GM12864 (cell line): ENCODE data around the gene CD200R1L.
"Not testable (repeated sequence)": the region's sequence is repeated elsewhere in the genome, so short reads cannot be mapped to it uniquely, and the experiment has no call there.

Experiments used
- DNase-seq: peaks from one replicate; pipeline ENCODE4 v3.0.0-alpha.2; 2011; ENCODE audit warnings: low read depth
- H3K4me3 ChIP-seq: 2 replicates; pipeline ENCODE4 v1.5.1; 2011; ENCODE audit warnings: mild to moderate bottlenecking, low read depth, low read length, control low read depth
- TF ChIP-seq, protein P1 (sequence below): IDR thresholded peaks from 2 replicates; pipeline ENCODE4 v1.5.1; 2011; ENCODE audit warnings: low read depth, mild to moderate bottlenecking, moderate library complexity, low read length, control low read depth, inconsistent platforms; ENCODE audit errors: missing control alignments

CD200R1L gene

DNA sequence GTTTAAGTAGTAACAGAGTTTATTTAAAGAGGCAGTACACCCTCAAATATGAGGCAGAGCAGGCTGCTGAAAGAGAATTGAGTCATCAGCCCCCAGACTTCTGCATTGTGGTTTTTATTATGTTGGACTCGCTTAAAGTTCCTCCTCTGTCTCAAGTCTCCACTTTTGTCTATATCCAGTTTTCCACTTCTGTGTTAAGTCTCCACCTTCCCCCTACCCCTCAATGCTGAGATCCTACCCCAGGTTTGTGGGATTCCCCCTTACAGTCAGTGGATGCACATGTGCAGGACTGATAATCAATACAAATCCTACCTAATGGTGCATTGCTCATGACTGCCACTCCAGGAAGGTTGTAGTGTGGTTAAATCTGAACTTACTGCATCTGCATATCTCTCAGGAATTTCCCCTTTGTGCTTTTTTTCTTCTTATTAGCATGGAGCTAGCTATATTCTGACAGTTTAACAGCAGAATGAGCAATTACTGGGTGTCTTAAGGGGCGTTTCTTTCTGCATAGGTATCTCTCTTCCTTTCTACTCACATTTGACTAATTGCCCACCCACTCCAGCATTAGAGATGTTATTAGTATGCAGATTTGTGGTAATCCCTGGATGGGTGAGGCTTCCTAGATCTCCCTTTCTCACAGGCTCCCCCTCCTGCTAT is 11.9 kb upstream of the CD200R1L start:
- TF ChIP-seq, protein P1, sequence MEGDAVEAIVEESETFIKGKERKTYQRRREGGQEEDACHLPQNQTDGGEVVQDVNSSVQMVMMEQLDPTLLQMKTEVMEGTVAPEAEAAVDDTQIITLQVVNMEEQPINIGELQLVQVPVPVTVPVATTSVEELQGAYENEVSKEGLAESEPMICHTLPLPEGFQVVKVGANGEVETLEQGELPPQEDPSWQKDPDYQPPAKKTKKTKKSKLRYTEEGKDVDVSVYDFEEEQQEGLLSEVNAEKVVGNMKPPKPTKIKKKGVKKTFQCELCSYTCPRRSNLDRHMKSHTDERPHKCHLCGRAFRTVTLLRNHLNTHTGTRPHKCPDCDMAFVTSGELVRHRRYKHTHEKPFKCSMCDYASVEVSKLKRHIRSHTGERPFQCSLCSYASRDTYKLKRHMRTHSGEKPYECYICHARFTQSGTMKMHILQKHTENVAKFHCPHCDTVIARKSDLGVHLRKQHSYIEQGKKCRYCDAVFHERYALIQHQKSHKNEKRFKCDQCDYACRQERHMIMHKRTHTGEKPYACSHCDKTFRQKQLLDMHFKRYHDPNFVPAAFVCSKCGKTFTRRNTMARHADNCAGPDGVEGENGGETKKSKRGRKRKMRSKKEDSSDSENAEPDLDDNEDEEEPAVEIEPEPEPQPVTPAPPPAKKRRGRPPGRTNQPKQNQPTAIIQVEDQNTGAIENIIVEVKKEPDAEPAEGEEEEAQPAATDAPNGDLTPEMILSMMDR = no peak
- DNase-seq = peak; percentile 24
- no peak overlapping the region for H3K4me3 ChIP-seq

DNA sequence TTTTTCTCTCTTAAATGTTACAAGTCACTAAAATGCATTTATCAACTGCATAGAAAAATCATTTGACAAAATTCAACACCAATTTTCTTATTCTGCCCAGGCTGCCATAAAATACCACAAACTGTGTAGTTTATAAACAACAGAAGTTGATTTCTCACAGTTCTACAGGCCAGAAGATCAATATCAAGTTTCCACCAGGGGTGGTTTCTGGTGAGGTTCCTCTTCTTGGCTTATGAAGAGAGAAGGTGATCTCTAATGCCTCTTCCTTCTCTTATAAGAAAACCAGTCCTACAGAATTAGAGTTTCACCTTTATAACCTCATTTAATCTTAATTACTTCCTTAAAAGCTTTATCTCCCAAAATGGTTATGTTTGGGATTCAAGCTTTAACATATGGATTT is 10.9 kb upstream of the CD200R1L start:
- TF ChIP-seq, protein P1 = no peak
- DNase-seq = no peak
- H3K4me3 ChIP-seq = no peak overlapping the region

GRCh38 chr3:112856537-112856936 is 9.9 kb upstream of the CD200R1L start:
- TF ChIP-seq, protein P1 = no peak
- no peak for DNase-seq
- no peak overlapping the region for H3K4me3 ChIP-seq

GRCh38 chr3:112855883-112856282 is 9.2 kb upstream of the CD200R1L start:
- TF ChIP-seq, protein P1 = no peak
- H3K4me3 ChIP-seq = no peak overlapping the region
- no peak for DNase-seq

GRCh38 chr3:112855074-112855473 is 8.4 kb upstream of the CD200R1L start:
- not testable (repeated sequence) for DNase-seq, H3K4me3 ChIP-seq

DNA sequence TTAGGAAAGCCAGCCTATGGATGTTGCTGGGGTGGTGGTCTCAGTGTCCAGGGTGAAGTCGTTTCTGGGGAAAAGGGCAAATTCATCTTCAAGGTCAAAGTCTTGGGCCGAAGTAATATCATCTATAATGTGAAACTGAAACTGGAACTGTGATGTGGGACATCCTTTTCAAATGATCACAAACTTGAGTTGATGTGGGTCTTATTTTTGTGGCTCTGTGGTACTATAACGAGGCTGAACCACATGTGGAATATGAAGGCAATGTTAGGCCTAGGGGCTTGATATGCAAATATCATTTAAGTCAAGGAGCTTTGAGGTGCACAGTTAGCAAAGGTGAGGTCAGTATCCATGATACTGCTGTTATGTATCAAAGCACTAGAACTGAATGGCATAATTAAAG is 1.5 kb upstream of the CD200R1L start:
- H3K4me3 ChIP-seq = no peak overlapping the region
- TF ChIP-seq, protein P1 = no peak
- DNase-seq = no peak

- no peak overlapping the region for H3K4me3 ChIP-seq
- TF ChIP-seq, protein P1 = no peak
- DNase-seq = no peak
Observed at GRCh38 chr3:112847692-112848091, 1.0 kb upstream of the CD200R1L start.
